HG03066 (cell line): ENCODE data around the gene NVL.
"Not testable (repeated sequence)": the region's sequence is repeated elsewhere in the genome, so short reads cannot be mapped to it uniquely, and the experiment has no call there.

Source experiments
- ATAC-seq: cut with Tn5 transposase; IDR thresholded peaks from one replicate; pipeline ENCODE4 v1.9.1; 2021; ENCODE audit warnings: low read depth; ENCODE audit not compliant: unreplicated experiment

The NVL gene

GRCh38 chr1:224238212-224238611, 91.8 kb downstream of the NVL start:
- ATAC-seq: no peak

GRCh38 chr1:224237119-224237881, 92.7 kb downstream of the NVL start:
- ATAC-seq: no peak

GRCh38 chr1:224235813-224236493, 94.0 kb downstream of the NVL start:
- ATAC-seq: no peak

- ATAC-seq: no peak
Measured at GRCh38 chr1:224234017-224234416, 96.0 kb downstream of the NVL start.

- ATAC-seq: no peak
Measured at GRCh38 chr1:224226849-224227502, 103.0 kb downstream of the NVL start.

GRCh38 chr1:224223819-224224714, 105.9 kb downstream of the NVL start:
- ATAC-seq: no peak

GRCh38 chr1:224219612-224220059, 110.3 kb downstream of the NVL start:
- ATAC-seq: no peak

- no peak for ATAC-seq
Measured at GRCh38 chr1:224219011-224219611, 110.9 kb downstream of the NVL start.

GRCh38 chr1:224217655-224218623, 112.0 kb downstream of the NVL start:
- no peak for ATAC-seq

GRCh38 chr1:224216382-224216781, 113.6 kb downstream of the NVL start:
- no peak for ATAC-seq

GRCh38 chr1:224213438-224214119, 116.4 kb downstream of the NVL start:
- ATAC-seq: no peak

GRCh38 chr1:224212618-224213061, 117.3 kb downstream of the NVL start:
- no peak for ATAC-seq

- ATAC-seq: no peak
Measured at GRCh38 chr1:224211206-224211962, 118.6 kb downstream of the NVL start.

GRCh38 chr1:224205931-224206538, 123.9 kb downstream of the NVL start:
- not testable (repeated sequence) for ATAC-seq

GRCh38 chr1:224205438-224205840, 124.5 kb downstream of the NVL start:
- ATAC-seq: peak; percentile 36

GRCh38 chr1:224203243-224204016, 126.5 kb downstream of the NVL start:
- ATAC-seq: peak; percentile 46
